ENCODE measurements around the gene PGAP6. TPM values are rescaled to one million over a fixed set of nuclear protein-coding genes. Genes with fewer than 3 reads are reported as not detected.

Gene PGAP6
- total and polyA plus RNA-seq, 2 of the 13 experiments (the other 11 are each of a cell fraction or from before 2014, with no cell fraction given): 52.7 to 136 TPM

GRCh38 chr16:370443-370842 is 11.3 kb downstream of the PGAP6 start, which contains the start of gene MRPL28 (continued):
- TF ChIP-seq HDAC1 (CRISPR knock-in tag; IDR thresholded peaks at IDR 0.05) (peak; percentile 59), SALL2 (CRISPR knock-in tag; IDR thresholded peaks at IDR 0.05) (no peak), ELK4 (CRISPR knock-in tag; IDR thresholded peaks at IDR 0.05; ENCODE audit: borderline replicate concordance) (no peak), ZKSCAN5 (CRISPR knock-in tag; IDR thresholded peaks at IDR 0.05) (no peak), RFXANK (CRISPR knock-in tag; IDR thresholded peaks at IDR 0.05) (no peak), ZFY (CRISPR knock-in tag; IDR thresholded peaks at IDR 0.05) (peak; percentile 24; the same call in 1 of the 2 replicates), ZSCAN22 (CRISPR knock-in tag; IDR thresholded peaks at IDR 0.05) (no peak), E2F5 (CRISPR knock-in tag; conservative IDR thresholded peaks at IDR 0.05) (no peak), HOXA7 (CRISPR knock-in tag; IDR thresholded peaks at IDR 0.05) (no peak), IKZF4 (CRISPR knock-in tag; IDR thresholded peaks at IDR 0.05; ENCODE audit: borderline replicate concordance, low read depth, not compliant biosample characterization) (no peak), NFYC (CRISPR knock-in tag; IDR thresholded peaks at IDR 0.05) (peak; percentile 91), ZNF574 (CRISPR knock-in tag; IDR thresholded peaks at IDR 0.05) (no peak; the same call in 1 of the 2 replicates), SETDB1 (CRISPR knock-in tag; IDR thresholded peaks at IDR 0.05; ENCODE audit: borderline replicate concordance) (no peak), ZBTB7A (CRISPR knock-in tag; IDR thresholded peaks at IDR 0.05) (peak; percentile 63; the same call in 1 of the 2 replicates), MTA1 (CRISPR knock-in tag; IDR thresholded peaks at IDR 0.05; ENCODE audit: borderline replicate concordance) (no peak), HNF4A (CRISPR knock-in tag; IDR thresholded peaks at IDR 0.05) (0 out of 2 replicates have a peak, but pooled peaks have one; percentile 19), AKNA (CRISPR knock-in tag; IDR thresholded peaks at IDR 0.05; ENCODE audit: borderline replicate concordance) (no peak), ZNF274 (CRISPR knock-in tag; IDR thresholded peaks at IDR 0.05) (no peak), ZFP36L1 (CRISPR knock-in tag; IDR thresholded peaks at IDR 0.05) (no peak), YY1 (IDR thresholded peaks at IDR 0.05; ENCODE audit: insufficient read depth, insufficient replicate concordance, low read depth, low read length) (peak; percentile 80), BRCA1 (CRISPR knock-in tag; IDR thresholded peaks at IDR 0.05) (no peak), ZNF563 (CRISPR knock-in tag; IDR thresholded peaks at IDR 0.05) (no peak), ZNF720 (CRISPR knock-in tag; IDR thresholded peaks at IDR 0.05) (no peak)
